Activated naive CD4-positive, alpha-beta T cell treated with anti-CD3 and anti-CD28 coated beads for 36 hours (primary cell): Measurements from ENCODE around the gene PAX9. TPM values are rescaled to one million over a fixed set of nuclear protein-coding genes. Genes with fewer than 3 reads are reported as not detected.
"Not testable (repeated sequence)": the region's sequence is repeated elsewhere in the genome, so short reads cannot be mapped to it uniquely, and the experiment has no call there.

ENCODE experiments used
- CTCF ChIA-PET: fragments of 350-600 bp; sonication (Branson Sonifier 250); formaldehyde crosslinking; loops from one replicate; lab custom pipeline; 2021; ENCODE audit warnings: antibody characterized with exemption; lab: Charles Lee
- DNase-seq: peaks from one replicate; pipeline ENCODE4 v3.0.0-alpha.2; 2020
- H3K27ac Mint-ChIP-seq: one replicate; pipeline ENCODE4 v1.8.0; 2021; ENCODE audit warnings: mild to moderate bottlenecking, mixed read lengths
- H3K27me3 Mint-ChIP-seq: one replicate; pipeline ENCODE4 v1.8.0; 2021; ENCODE audit warnings: low read depth, mixed read lengths
- H3K36me3 Mint-ChIP-seq: one replicate; pipeline ENCODE4 v1.8.0; 2021; ENCODE audit warnings: low read depth, mixed read lengths
- H3K4me1 Mint-ChIP-seq: one replicate; pipeline ENCODE4 v1.8.0; 2021; ENCODE audit warnings: low read depth, mixed read lengths
- H3K4me3 Mint-ChIP-seq: one replicate; pipeline ENCODE4 v1.8.0; 2021; ENCODE audit warnings: mild to moderate bottlenecking, moderate library complexity, mixed read lengths
- H3K9me3 Mint-ChIP-seq: one replicate; pipeline ENCODE4 v1.8.0; 2021; ENCODE audit warnings: mixed read lengths
- intact Hi-C: fragments of 100-400 bp; cut with micrococcal nuclease; formaldehyde crosslinking; loops from one replicate; pipeline ENCODE4 v1.15.1; 2023
- total RNA-seq, 2 experiments: library from RNA; stranded (reverse); gene quantifications; one replicate each; pipeline ENCODE4 v1.2.3, GENCODE V29; 2021

Gene PAX9
- total RNA-seq, 2 experiments from 2014 or later = not detected

GRCh38 chr14:36690311-36691040 is 28.8 kb downstream of the PAX9 start:
- no peak for DNase-seq
- peaks cover 2% of the 10 kb centered on the region for H3K27me3 Mint-ChIP-seq
- intact Hi-C loops = no loop called here
- H3K27ac Mint-ChIP-seq = no peak overlapping the region
- CTCF ChIA-PET = no interaction called here
- H3K9me3 Mint-ChIP-seq = no peaks in the 10 kb centered on the region
- H3K4me3 Mint-ChIP-seq = no peak overlapping the region
- no peaks in the 10 kb centered on the region for H3K4me1 Mint-ChIP-seq
- no peaks in the 10 kb centered on the region for H3K36me3 Mint-ChIP-seq

GRCh38 chr14:36699420-36699819 is 37.8 kb downstream of the PAX9 start:
- H3K4me1 Mint-ChIP-seq, H3K27ac Mint-ChIP-seq, H3K36me3 Mint-ChIP-seq, H3K27me3 Mint-ChIP-seq, H3K4me3 Mint-ChIP-seq, CTCF ChIA-PET, DNase-seq, intact Hi-C loops, H3K9me3 Mint-ChIP-seq: not testable (repeated sequence)

GRCh38 chr14:36700651-36701050 is 39.0 kb downstream of the PAX9 start:
- Mint-ChIP-seq H3K36me3 (no peaks in the 10 kb centered on the region), H3K4me1 (no peaks in the 10 kb centered on the region), H3K4me3 (no peak overlapping the region), H3K27ac (no peak overlapping the region), H3K27me3 (peaks cover 8% of the 10 kb centered on the region), H3K9me3 (no peaks in the 10 kb centered on the region)
- CTCF ChIA-PET = interaction anchor here (1.1 kb wide), 1 partner anchor 230 kb away, joined by 3 read pairs; no protein-coding TSS in a partner anchor
- intact Hi-C loops = no loop called here
- no peak for DNase-seq

- DNase-seq = no peak
- intact Hi-C loops = no loop called here
- no peak overlapping the region for H3K4me3 Mint-ChIP-seq
- peaks cover 8% of the 10 kb centered on the region for H3K27me3 Mint-ChIP-seq
- no peaks in the 10 kb centered on the region for H3K9me3 Mint-ChIP-seq
- H3K4me1 Mint-ChIP-seq = no peaks in the 10 kb centered on the region
- no peak overlapping the region for H3K27ac Mint-ChIP-seq
- CTCF ChIA-PET = interaction anchor here (0.9 to 1.1 kb wide), 2 partner anchors 24 to 230 kb away, joined by 3 read pairs; no protein-coding TSS in a partner anchor
- H3K36me3 Mint-ChIP-seq = no peaks in the 10 kb centered on the region
Observed at GRCh38 chr14:36701132-36701531, 39.5 kb downstream of the PAX9 start.

- Mint-ChIP-seq H3K27me3 (peaks cover 8% of the 10 kb centered on the region), H3K27ac (no peak overlapping the region), H3K9me3 (no peaks in the 10 kb centered on the region), H3K4me1 (no peaks in the 10 kb centered on the region), H3K36me3 (no peaks in the 10 kb centered on the region), H3K4me3 (no peak overlapping the region)
- intact Hi-C loops = no loop called here
- DNase-seq = no peak
- CTCF ChIA-PET = no interaction called here
Observed at GRCh38 chr14:36702474-36702873, 40.8 kb downstream of the PAX9 start.

DNA sequence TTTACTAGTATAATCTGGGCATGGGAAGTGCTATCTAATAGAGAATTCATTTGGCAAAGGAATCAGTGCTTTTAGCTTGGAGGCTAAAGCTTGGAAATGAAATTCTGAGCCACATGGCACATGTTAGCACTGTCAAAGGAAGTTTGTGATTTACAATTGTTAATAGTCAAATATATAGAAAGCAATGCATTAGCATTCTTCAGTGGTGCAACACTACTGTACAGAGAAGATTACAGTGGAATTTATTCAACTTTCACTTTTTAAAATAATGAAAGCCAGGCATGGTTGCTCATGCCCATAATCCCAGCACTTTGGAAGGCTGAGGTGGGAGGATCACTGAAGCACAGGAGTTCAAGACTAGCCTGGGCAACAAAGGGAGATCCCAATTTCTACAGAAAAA is 45.9 kb downstream of the PAX9 start:
- CTCF ChIA-PET = no interaction called here
- H3K9me3 Mint-ChIP-seq = no peaks in the 10 kb centered on the region
- no peaks in the 10 kb centered on the region for H3K36me3 Mint-ChIP-seq
- no peak overlapping the region for H3K27ac Mint-ChIP-seq
- peaks cover 2% of the 10 kb centered on the region for H3K27me3 Mint-ChIP-seq
- DNase-seq = no peak
- H3K4me1 Mint-ChIP-seq = no peaks in the 10 kb centered on the region
- intact Hi-C loops = no loop called here
- H3K4me3 Mint-ChIP-seq = no peak overlapping the region

- Mint-ChIP-seq H3K27me3 (peaks cover 2% of the 10 kb centered on the region), H3K36me3 (no peaks in the 10 kb centered on the region), H3K9me3 (no peaks in the 10 kb centered on the region), H3K4me3 (no peak overlapping the region), H3K4me1 (no peaks in the 10 kb centered on the region), H3K27ac (no peak overlapping the region)
- intact Hi-C loops = no loop called here
- DNase-seq = no peak
- CTCF ChIA-PET = no interaction called here
Observed at GRCh38 chr14:36713960-36714703, 52.5 kb downstream of the PAX9 start.

DNA sequence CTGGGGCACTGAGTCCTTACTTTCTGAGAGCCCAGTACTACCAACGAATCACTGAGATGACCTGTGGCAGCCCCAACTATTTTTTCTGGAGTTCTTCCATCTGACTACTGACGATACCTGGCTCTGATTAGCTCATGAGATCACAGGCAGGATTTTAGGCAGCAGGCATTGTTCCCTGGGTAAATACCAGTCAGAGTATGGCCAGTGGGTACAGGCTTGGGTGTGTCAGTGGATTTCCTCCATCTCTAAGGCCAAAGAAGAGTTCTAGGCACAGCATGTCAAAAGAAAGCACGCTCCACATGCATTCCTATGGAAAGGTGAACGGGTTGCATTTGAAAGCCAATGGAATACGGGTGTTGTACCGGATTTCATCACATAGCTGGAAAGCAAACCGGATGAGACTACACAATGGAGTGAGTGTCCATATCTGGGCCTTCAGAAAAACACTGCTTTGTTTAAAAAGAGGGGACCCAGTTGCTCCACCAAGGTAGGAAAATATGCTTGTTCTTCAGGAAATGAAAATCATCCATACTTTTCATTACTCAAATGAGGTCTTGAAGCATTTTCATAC is 55.0 kb downstream of the PAX9 start:
- Mint-ChIP-seq H3K4me1 (no peaks in the 10 kb centered on the region), H3K27ac (no peak overlapping the region), H3K27me3 (peaks cover 2% of the 10 kb centered on the region), H3K9me3 (no peaks in the 10 kb centered on the region), H3K4me3 (no peak overlapping the region), H3K36me3 (no peaks in the 10 kb centered on the region)
- no peak for DNase-seq
- intact Hi-C loops = no loop called here
- CTCF ChIA-PET = no interaction called here

DNA sequence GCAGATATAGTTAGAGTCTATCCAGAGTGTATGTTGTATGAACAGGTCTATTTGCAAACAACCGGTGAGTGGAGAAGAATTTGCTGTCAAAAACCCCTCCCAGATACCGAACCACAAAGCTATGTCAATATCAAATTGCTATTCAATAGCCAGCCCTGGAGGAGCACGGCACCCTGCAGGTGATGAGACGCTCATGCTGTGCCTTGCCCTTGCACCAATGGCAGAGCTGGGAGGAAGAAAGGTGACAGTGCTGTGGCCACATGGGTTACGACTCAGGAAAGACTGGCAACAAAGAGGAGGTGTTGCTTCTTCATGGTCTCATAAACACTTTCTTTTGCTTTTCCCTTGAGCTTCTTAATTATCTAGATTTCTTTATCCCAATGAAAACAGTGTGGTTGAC is 55.7 kb downstream of the PAX9 start:
- peaks cover 2% of the 10 kb centered on the region for H3K27me3 Mint-ChIP-seq
- intact Hi-C loops = no loop called here
- no peak for DNase-seq
- no peak overlapping the region for H3K27ac Mint-ChIP-seq
- no peaks in the 10 kb centered on the region for H3K4me1 Mint-ChIP-seq
- no peaks in the 10 kb centered on the region for H3K9me3 Mint-ChIP-seq
- no peaks in the 10 kb centered on the region for H3K36me3 Mint-ChIP-seq
- no peak overlapping the region for H3K4me3 Mint-ChIP-seq
- CTCF ChIA-PET = no interaction called here

- no peaks in the 10 kb centered on the region for H3K4me1 Mint-ChIP-seq
- DNase-seq = no peak
- CTCF ChIA-PET = no interaction called here
Observed at GRCh38 chr14:36718216-36718615, 56.6 kb downstream of the PAX9 start.

DNA sequence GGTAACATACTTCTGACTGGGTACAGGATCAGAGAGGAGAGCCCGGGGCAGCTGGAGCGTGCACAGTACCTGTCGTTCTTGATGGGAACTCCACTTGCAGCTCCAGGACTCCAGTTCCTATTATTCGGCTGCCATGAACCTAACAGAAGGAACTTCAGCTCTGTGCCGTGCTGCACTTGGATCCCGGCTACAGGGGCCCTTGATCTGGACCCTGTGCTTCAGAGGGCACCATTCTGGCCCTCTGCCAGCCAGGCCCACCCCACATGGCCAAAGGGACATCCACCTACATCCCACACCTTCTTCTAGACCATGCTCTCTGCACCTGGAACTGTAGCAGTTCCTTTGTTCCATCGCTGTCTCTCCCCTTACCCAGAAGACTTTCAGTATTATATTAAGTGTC is 58.2 kb downstream of the PAX9 start:
- no peaks in the 10 kb centered on the region for H3K36me3 Mint-ChIP-seq
- CTCF ChIA-PET = interaction anchor here (0.7 kb wide), 1 partner anchor 14 kb away, joined by 3 read pairs; no protein-coding TSS in a partner anchor
- DNase-seq = no peak
- peaks cover 2% of the 10 kb centered on the region for H3K27me3 Mint-ChIP-seq
- H3K9me3 Mint-ChIP-seq = no peaks in the 10 kb centered on the region
- H3K4me1 Mint-ChIP-seq = no peaks in the 10 kb centered on the region
- intact Hi-C loops = no loop called here
- no peak overlapping the region for H3K4me3 Mint-ChIP-seq
- no peak overlapping the region for H3K27ac Mint-ChIP-seq

More at GRCh38 chr14:36718216-36718615, 56.6 kb downstream of the PAX9 start:
- H3K9me3 Mint-ChIP-seq = no peaks in the 10 kb centered on the region
- H3K27me3 Mint-ChIP-seq = peaks cover 2% of the 10 kb centered on the region
- H3K27ac Mint-ChIP-seq = no peak overlapping the region
- H3K4me3 Mint-ChIP-seq = no peak overlapping the region
- intact Hi-C loops = no loop called here
- no peaks in the 10 kb centered on the region for H3K36me3 Mint-ChIP-seq

DNA sequence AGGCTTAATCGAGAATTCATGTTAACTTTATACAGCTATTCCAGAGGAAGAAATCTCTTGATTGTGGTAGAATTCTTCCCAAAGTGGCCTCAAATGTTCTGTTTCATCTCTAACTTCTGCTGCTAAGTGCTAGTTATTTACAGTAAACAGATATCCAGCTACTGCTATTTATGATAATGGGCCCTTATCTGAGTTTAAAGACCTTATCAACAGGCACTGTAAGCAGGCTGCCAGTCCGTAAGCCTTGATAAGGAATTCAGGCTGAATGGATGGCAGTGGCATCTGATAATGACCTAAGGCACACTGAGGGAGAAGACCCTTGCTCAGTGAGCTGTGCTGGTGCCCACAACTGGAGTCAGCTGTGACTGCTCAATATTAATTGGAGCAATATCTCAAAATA is 59.0 kb downstream of the PAX9 start:
- Mint-ChIP-seq H3K27ac (no peak overlapping the region), H3K4me1 (no peaks in the 10 kb centered on the region), H3K27me3 (peaks cover 2% of the 10 kb centered on the region), H3K36me3 (no peaks in the 10 kb centered on the region), H3K9me3 (peaks cover 2% of the 10 kb centered on the region), H3K4me3 (no peak overlapping the region)
- no peak for DNase-seq
- CTCF ChIA-PET = no interaction called here
- intact Hi-C loops = no loop called here
